SK-N-SH (cell line): Measurements from ENCODE around the gene SLAMF6. TPM values are rescaled to one million over a fixed set of nuclear protein-coding genes. Genes with fewer than 3 reads are reported as not detected.

Source experiments
- CTCF ChIA-PET: fragments of 300-600, 350-600 bp; formaldehyde crosslinking; extraction: SDS; loops from one replicate; lab custom pipeline; 2021; lab: Yijun Ruan, JAX
- POLR2A ChIA-PET: fragments of 350-600 bp; sonication (Branson Sonifier 250); formaldehyde crosslinking; extraction: SDS; loops from one replicate; lab custom pipeline; 2020; ENCODE audit warnings: antibody characterized with exemption, inconsistent platforms; lab: Yijun Ruan, JAX
- DNase-seq: peaks from one replicate; pipeline ENCODE4 v3.0.0; 2012
- H2AFZ ChIP-seq: fragments of 200-600 bp; sonication (generic); 2 replicates; pipeline ENCODE4 v1.8.1; 2016; ENCODE audit warnings: antibody characterized with exemption, mild to moderate bottlenecking, low read depth
- H3F3A ChIP-seq: fragments of 200-600 bp; sonication (generic); replicated peaks from 2 replicates; pipeline ENCODE3; 2016; ENCODE audit warnings: antibody characterized with exemption, mild to moderate bottlenecking; ENCODE audit not compliant: insufficient read depth
- H3K27ac ChIP-seq, 2 experiments: fragments of 200-500 bp in 1 of 2; fragments of 200-600 bp in 1 of 2; sonication (Bioruptor generic) in 1 of 2; sonication (generic), shearing (Covaris generic) in 1 of 2; 2 replicates each; pipeline versions ENCODE4 v1.5.1 to v1.6.1; 2014 to 2016; ENCODE audit warnings: low read depth in 2 of 2, inconsistent platforms in 1 of 2, low read length in 1 of 2, mild to moderate bottlenecking in 1 of 2, mixed read lengths in 1 of 2
- H3K27me3 ChIP-seq: fragments of 200-600 bp; sonication (generic), shearing (Covaris generic); 2 replicates; pipeline ENCODE4 v1.6.1; 2016; ENCODE audit warnings: mixed run types; ENCODE audit not compliant: insufficient read depth
- H3K36me3 ChIP-seq, 2 experiments: fragments of 200-500 bp in 1 of 2; fragments of 200-600 bp in 1 of 2; sonication (Bioruptor generic) in 1 of 2; sonication (generic) in 1 of 2; replicated peaks in 1 of 2; 2 replicates each; pipeline versions ENCODE3 to v1.5.1; 2014 to 2016; ENCODE audit warnings: low read length in 1 of 2, mild to moderate bottlenecking in 1 of 2; ENCODE audit not compliant: insufficient read depth in 2 of 2, control insufficient read depth in 1 of 2
- H3K4me1 ChIP-seq, 2 experiments: fragments of 200-500 bp in 1 of 2; fragments of 200-600 bp in 1 of 2; sonication (Bioruptor generic) in 1 of 2; sonication (generic), shearing (Covaris generic) in 1 of 2; 2 replicates each; pipeline versions ENCODE4 v1.5.1 to v1.6.1; 2014 to 2016; ENCODE audit warnings: low read depth in 1 of 2, low read length in 1 of 2, mixed run types in 1 of 2; ENCODE audit not compliant: insufficient read depth in 2 of 2, control insufficient read depth in 1 of 2
- H3K4me2 ChIP-seq: fragments of 200-600 bp; sonication (generic), shearing (Covaris generic); 2 replicates; pipeline ENCODE4 v1.6.1; 2017; ENCODE audit warnings: mixed run types
- H3K4me3 ChIP-seq, 2 experiments: fragments of 200-500 bp in 1 of 2; fragments of 200-600 bp in 1 of 2; sonication (Bioruptor generic) in 1 of 2; sonication (generic), shearing (Covaris generic) in 1 of 2; 2 replicates each; pipeline versions ENCODE4 v1.5.1 to v1.8.1; 2014 to 2016; ENCODE audit warnings: low read depth in 2 of 2, inconsistent platforms in 1 of 2, low read length in 1 of 2, mild to moderate bottlenecking in 1 of 2, mixed read lengths in 1 of 2, moderate library complexity in 1 of 2
- H3K79me2 ChIP-seq: fragments of 200-600 bp; sonication (generic); 2 replicates; pipeline ENCODE4 v1.8.1; 2017; ENCODE audit warnings: mild to moderate bottlenecking; ENCODE audit not compliant: insufficient read depth
- H3K9ac ChIP-seq: fragments of 200-600 bp; sonication (generic); 2 replicates; pipeline ENCODE4 v1.6.1; 2017; ENCODE audit warnings: mixed run types
- H3K9me2 ChIP-seq: fragments of 200-600 bp; sonication (generic); 2 replicates; pipeline ENCODE4 v1.6.1; 2017; ENCODE audit warnings: mixed run types
- H3K9me3 ChIP-seq: fragments of 200-600 bp; sonication (generic); 2 replicates; pipeline ENCODE4 v1.6.1; 2017; ENCODE audit warnings: mixed run types, mild to moderate bottlenecking, moderate library complexity
- H4K20me1 ChIP-seq: fragments of 200-600 bp; sonication (generic); 2 replicates; pipeline ENCODE4 v1.6.1; 2017; ENCODE audit warnings: mild to moderate bottlenecking, mixed run types; ENCODE audit not compliant: insufficient read depth
- CHD2 ChIP-seq: fragments of 150-350 bp; IDR thresholded peaks from 2 replicates; pipeline ENCODE4 v1.6.1; 2018; ENCODE audit warnings: low read length; ENCODE audit not compliant: partially characterized antibody
- ELF1 ChIP-seq: IDR thresholded peaks from 2 replicates; pipeline ENCODE4 v1.4.0; 2012
- FOSL2 ChIP-seq: IDR thresholded peaks from 2 replicates; pipeline ENCODE4 v1.4.0; 2012; ENCODE audit warnings: low read depth, mild to moderate bottlenecking, moderate library complexity, borderline replicate concordance
- FOXJ3 ChIP-seq: sonication (generic); formaldehyde crosslinking; IDR thresholded peaks from 2 replicates; pipeline ENCODE4 v1.5.1; 2020; ENCODE audit warnings: mild to moderate bottlenecking, missing genetic modification reagents
- GABPA ChIP-seq: IDR thresholded peaks from 2 replicates; pipeline ENCODE4 v1.4.0; 2012; ENCODE audit warnings: low read depth, mild to moderate bottlenecking
- GATA2 ChIP-seq: sonication (generic); formaldehyde crosslinking; IDR thresholded peaks from 2 replicates; pipeline ENCODE4 v1.5.0; 2020; ENCODE audit warnings: mild to moderate bottlenecking, missing genetic modification reagents
- JUND ChIP-seq: IDR thresholded peaks from 2 replicates; pipeline ENCODE4 v1.4.0; 2012
- MXI1 ChIP-seq: IDR thresholded peaks from 2 replicates; pipeline ENCODE4 v1.6.1; 2012; ENCODE audit warnings: mild to moderate bottlenecking, low read depth, low read length, improper control_type of control experiment
- NFIC ChIP-seq: IDR thresholded peaks from 2 replicates; pipeline ENCODE4 v1.4.0; 2012; ENCODE audit warnings: borderline replicate concordance
- NRF1 ChIP-seq: IDR thresholded peaks from 2 replicates; pipeline ENCODE4 v1.6.1; 2012; ENCODE audit warnings: low read depth, mild to moderate bottlenecking, low read length
- RAD21 ChIP-seq: IDR thresholded peaks from 2 replicates; pipeline ENCODE4 v1.6.1; 2012; ENCODE audit warnings: mild to moderate bottlenecking, low read length
- RCOR1 ChIP-seq: fragments of 150-350 bp; IDR thresholded peaks from 2 replicates; pipeline ENCODE4 v1.6.1; 2017; ENCODE audit warnings: antibody characterized with exemption, low read length
- RXRA ChIP-seq: IDR thresholded peaks from 2 replicates; pipeline ENCODE4 v1.4.0; 2012; ENCODE audit warnings: low read depth, mild to moderate bottlenecking, borderline replicate concordance
- SIN3A ChIP-seq: IDR thresholded peaks from 2 replicates; pipeline ENCODE4 v1.6.1; 2012; ENCODE audit warnings: low read depth, mild to moderate bottlenecking, low read length, moderate library complexity, borderline replicate concordance
- SMC3 ChIP-seq: IDR thresholded peaks from 2 replicates; pipeline ENCODE4 v1.6.1; 2012; ENCODE audit warnings: low read depth, low read length, improper control_type of control experiment
- TCF12 ChIP-seq: IDR thresholded peaks from 2 replicates; pipeline ENCODE4 v1.4.0; 2012
- WGBS: methylation state at CpG from one replicate; pipeline ENCODE4 v1.1.6; 2017; ENCODE audit warnings: low lambda C conversion rate; 5-methylcytosine and 5-hydroxymethylcytosine counted together
- polyA plus RNA-seq, 3 experiments: library from polyadenylated mRNA; depleted of rRNA; stranded (reverse); fragments of >200 nt; gene quantifications; 2 replicates each; pipeline ENCODE4 v1.2.3, GENCODE V29; 2012
- TF ChIP-seq, protein P1 (sequence below): fragments of 150-350 bp; IDR thresholded peaks from 2 replicates; pipeline ENCODE4 v1.6.1; 2017; ENCODE audit warnings: antibody characterized with exemption, low read length, low read depth, borderline replicate concordance
- TF ChIP-seq, protein P2 (sequence below): IDR thresholded peaks from 2 replicates; pipeline ENCODE4 v1.4.0; 2012; ENCODE audit warnings: low read depth, borderline replicate concordance
- TF ChIP-seq, protein P3 (sequence below): IDR thresholded peaks from 2 replicates; pipeline ENCODE4 v1.4.0; 2012; ENCODE audit warnings: low read depth
- TF ChIP-seq, protein P4 (sequence below): IDR thresholded peaks from 2 replicates; pipeline ENCODE4; 2012
- TF ChIP-seq, protein P5 (sequence below): fragments of 150-350 bp; IDR thresholded peaks from 2 replicates; pipeline ENCODE4 v1.6.1; 2016; ENCODE audit warnings: mild to moderate bottlenecking, low read depth, low read length
- TF ChIP-seq, protein P6 (sequence below): IDR thresholded peaks from 2 replicates; pipeline ENCODE4 v1.4.0; 2012; ENCODE audit warnings: low read depth, borderline replicate concordance

Gene SLAMF6
- polyA plus RNA-seq, 1 of the 3 experiments (the other 2 are of a cell fraction) = not detected

DNA sequence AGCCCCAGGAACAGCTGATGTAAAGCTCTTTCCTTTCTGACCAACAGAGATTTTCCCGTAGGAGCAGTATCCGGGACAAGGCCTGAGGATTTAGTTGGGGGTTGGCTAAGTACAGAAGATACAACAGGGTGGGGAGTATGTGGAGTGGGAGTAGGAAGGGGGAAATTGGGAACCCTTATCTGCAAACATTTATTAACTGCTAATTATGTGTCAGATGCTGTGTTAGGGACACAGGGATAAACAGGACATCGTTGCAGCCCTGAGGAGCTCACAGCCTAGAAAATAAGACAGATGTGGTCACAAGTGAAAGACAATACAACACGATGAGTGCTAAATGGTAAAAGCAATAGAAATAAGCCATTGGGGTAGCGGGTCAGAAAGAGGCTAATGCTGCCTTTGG is 44.3 kb upstream of the SLAMF6 start:
- Histone ChIP-seq H3K4me1 (no peaks in the 10 kb centered on the region), H3K9ac (no peak overlapping the region), H3K9me2 (no peaks in the 10 kb centered on the region), H3K36me3 (no peaks in the 10 kb centered on the region), H3K4me3 (no peak overlapping the region), H4K20me1 (no peaks in the 10 kb centered on the region), H3K79me2 (no peaks in the 10 kb centered on the region), H3K4me2 (no peak overlapping the region), H3K9me3 (no peaks in the 10 kb centered on the region), H3F3A (no peaks in the 10 kb centered on the region), H2AFZ (no peak overlapping the region), H3K27ac (no peak overlapping the region), H3K27me3 (no peaks in the 10 kb centered on the region; the same call in 1 of the 2 replicates)
- TF ChIP-seq SMC3 (no peak), RAD21 (no peak), NFIC (no peak), SIN3A (no peak), GABPA (no peak), GATA2 (CRISPR knock-in tag) (no peak), FOXJ3 (CRISPR knock-in tag) (no peak), RCOR1 (no peak), RXRA (no peak), JUND (no peak), ELF1 (no peak), MXI1 (no peak), FOSL2 (no peak), TCF12 (no peak)
- TF ChIP-seq, protein P1, sequence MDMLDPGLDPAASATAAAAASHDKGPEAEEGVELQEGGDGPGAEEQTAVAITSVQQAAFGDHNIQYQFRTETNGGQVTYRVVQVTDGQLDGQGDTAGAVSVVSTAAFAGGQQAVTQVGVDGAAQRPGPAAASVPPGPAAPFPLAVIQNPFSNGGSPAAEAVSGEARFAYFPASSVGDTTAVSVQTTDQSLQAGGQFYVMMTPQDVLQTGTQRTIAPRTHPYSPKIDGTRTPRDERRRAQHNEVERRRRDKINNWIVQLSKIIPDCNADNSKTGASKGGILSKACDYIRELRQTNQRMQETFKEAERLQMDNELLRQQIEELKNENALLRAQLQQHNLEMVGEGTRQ = no peak
- TF ChIP-seq, protein P2, sequence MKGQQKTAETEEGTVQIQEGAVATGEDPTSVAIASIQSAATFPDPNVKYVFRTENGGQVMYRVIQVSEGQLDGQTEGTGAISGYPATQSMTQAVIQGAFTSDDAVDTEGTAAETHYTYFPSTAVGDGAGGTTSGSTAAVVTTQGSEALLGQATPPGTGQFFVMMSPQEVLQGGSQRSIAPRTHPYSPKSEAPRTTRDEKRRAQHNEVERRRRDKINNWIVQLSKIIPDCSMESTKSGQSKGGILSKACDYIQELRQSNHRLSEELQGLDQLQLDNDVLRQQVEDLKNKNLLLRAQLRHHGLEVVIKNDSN = no peak
- TF ChIP-seq, protein P3, sequence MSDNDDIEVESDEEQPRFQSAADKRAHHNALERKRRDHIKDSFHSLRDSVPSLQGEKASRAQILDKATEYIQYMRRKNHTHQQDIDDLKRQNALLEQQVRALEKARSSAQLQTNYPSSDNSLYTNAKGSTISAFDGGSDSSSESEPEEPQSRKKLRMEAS = no peak
- ChIA-PET CTCF (no interaction called here), POLR2A (no interaction called here)
- DNase-seq = no peak
- 19% methylated on average over 5 of the region's 5 CpGs for WGBS

DNA sequence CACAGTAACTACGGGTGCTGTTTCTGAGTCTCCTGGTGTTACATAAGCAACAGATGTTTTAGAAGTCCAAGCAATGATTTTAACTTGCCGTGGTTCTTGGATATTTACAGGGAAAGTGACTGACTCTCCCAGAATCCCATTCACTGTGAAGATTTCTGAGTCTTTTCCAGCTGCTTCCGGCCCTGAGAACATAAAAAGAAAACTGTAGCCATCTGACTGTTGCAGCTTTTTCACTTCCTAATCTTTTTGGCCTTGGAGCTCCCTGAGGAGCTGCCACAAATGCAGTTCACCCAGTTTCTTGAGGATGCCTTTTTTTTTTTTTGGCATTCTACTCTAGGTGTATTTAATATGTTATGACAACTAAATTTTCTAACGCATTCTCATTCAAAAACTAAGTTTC is 42.5 kb upstream of the SLAMF6 start:
- ChIA-PET POLR2A (no interaction called here), CTCF (no interaction called here)
- 6% methylated on average over 4 of the region's 4 CpGs for WGBS

More for the DNA sequence above, 42.5 kb upstream of the SLAMF6 start:
- Histone ChIP-seq H3K27ac (no peak overlapping the region), H3K36me3 (no peaks in the 10 kb centered on the region), H3K4me1 (no peaks in the 10 kb centered on the region), H3K9me3 (no peaks in the 10 kb centered on the region), H4K20me1 (no peaks in the 10 kb centered on the region), H3K4me3 (0 out of 4 replicates have a peak overlapping the region, but pooled peaks of 1 of the 2 experiments have one; percentile 10)
- TF ChIP-seq NRF1 (no peak), TCF12 (no peak), SMC3 (no peak), GABPA (no peak), RXRA (no peak), SIN3A (no peak), GATA2 (CRISPR knock-in tag) (no peak), ELF1 (no peak), FOXJ3 (CRISPR knock-in tag) (no peak), CHD2 (no peak)
- TF ChIP-seq, protein P3 = no peak
- TF ChIP-seq, protein P4, sequence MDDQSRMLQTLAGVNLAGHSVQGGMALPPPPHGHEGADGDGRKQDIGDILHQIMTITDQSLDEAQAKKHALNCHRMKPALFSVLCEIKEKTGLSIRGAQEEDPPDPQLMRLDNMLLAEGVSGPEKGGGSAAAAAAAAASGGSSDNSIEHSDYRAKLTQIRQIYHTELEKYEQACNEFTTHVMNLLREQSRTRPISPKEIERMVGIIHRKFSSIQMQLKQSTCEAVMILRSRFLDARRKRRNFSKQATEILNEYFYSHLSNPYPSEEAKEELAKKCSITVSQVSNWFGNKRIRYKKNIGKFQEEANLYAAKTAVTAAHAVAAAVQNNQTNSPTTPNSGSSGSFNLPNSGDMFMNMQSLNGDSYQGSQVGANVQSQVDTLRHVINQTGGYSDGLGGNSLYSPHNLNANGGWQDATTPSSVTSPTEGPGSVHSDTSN = no peak
- TF ChIP-seq, protein P5, sequence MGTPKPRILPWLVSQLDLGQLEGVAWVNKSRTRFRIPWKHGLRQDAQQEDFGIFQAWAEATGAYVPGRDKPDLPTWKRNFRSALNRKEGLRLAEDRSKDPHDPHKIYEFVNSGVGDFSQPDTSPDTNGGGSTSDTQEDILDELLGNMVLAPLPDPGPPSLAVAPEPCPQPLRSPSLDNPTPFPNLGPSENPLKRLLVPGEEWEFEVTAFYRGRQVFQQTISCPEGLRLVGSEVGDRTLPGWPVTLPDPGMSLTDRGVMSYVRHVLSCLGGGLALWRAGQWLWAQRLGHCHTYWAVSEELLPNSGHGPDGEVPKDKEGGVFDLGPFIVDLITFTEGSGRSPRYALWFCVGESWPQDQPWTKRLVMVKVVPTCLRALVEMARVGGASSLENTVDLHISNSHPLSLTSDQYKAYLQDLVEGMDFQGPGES = no peak
- TF ChIP-seq, protein P6, sequence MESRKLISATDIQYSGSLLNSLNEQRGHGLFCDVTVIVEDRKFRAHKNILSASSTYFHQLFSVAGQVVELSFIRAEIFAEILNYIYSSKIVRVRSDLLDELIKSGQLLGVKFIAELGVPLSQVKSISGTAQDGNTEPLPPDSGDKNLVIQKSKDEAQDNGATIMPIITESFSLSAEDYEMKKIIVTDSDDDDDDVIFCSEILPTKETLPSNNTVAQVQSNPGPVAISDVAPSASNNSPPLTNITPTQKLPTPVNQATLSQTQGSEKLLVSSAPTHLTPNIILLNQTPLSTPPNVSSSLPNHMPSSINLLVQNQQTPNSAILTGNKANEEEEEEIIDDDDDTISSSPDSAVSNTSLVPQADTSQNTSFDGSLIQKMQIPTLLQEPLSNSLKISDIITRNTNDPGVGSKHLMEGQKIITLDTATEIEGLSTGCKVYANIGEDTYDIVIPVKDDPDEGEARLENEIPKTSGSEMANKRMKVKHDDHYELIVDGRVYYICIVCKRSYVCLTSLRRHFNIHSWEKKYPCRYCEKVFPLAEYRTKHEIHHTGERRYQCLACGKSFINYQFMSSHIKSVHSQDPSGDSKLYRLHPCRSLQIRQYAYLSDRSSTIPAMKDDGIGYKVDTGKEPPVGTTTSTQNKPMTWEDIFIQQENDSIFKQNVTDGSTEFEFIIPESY = no peak
- TF ChIP-seq, all 33 proteins: peak for 0
- Histone ChIP-seq H3K4me2 (peak overlapping the region; percentile 24; the same call in 1 of the 2 replicates), H3K9ac (no peak overlapping the region), H3K27me3 (no peaks in the 10 kb centered on the region; the same call in 1 of the 2 replicates), H3K79me2 (no peaks in the 10 kb centered on the region), H3K9me2 (no peaks in the 10 kb centered on the region), H3F3A (no peaks in the 10 kb centered on the region), H2AFZ (peak overlapping the region; percentile 41; the same call in 1 of the 2 replicates)
- DNase-seq = no peak
